GM21619 (cell line): Measurements from ENCODE around the gene PSTPIP1.

ENCODE experiments used
- ATAC-seq: cut with Tn5 transposase; IDR thresholded peaks from one replicate; pipeline ENCODE4 v1.9.1; 2021; ENCODE audit not compliant: unreplicated experiment

PSTPIP1 gene

DNA sequence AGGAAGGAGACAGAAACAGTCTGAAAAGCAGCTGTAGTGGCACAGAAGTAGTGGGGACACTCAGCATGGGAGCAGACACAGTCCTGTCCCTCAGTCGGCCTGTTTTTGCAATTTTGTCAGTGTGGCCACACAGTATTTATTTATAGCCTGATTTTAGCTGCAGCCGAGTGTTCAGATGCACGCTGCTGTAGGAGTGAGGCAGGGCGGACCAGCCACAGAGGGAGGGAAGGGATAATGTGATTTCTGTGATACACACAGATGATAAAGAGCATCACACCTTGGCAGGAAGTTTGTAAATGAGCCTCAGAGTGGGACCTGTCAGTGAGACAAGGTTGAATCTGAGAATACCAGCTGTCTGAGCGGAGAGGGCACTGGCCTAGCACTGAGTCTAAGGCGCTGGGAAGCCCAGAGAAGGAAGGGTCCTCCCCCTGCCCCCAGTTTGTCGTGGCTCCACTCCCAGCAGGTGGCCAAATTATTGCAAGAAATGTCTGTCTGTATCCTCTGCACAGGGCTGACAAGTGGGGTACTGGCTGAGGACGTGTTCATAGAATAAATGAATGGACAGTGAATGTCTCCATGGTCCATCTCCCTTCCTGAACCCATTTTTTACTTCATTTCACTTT, 3.8 kb downstream of the PSTPIP1 start:
- ATAC-seq, result no peak

GRCh38 chr15:76999996-77000395, 5.1 kb downstream of the PSTPIP1 start:
- no peak for ATAC-seq

- no peak for ATAC-seq
Measured at GRCh38 chr15:77001351-77001750, 6.4 kb downstream of the PSTPIP1 start.

DNA sequence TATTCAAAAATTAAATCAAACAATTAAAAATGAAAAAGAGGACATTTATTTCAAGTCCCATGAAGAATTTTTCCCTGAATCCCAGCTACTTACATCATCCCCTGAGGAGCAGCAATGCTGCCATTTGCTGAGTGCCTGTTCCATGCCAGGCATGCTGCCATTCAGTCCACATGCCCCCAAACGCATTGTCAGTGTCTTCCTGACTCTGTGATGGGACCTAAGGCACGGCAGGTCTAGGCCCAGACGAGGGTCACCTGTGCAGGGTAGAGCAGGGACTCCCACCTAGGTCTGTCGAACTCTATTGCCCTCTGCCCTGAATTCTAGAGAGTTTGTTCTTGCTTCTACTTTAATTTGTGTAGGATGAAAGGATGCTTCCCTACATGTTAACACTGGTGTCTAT, 7.0 kb downstream of the PSTPIP1 start:
- no peak for ATAC-seq

DNA sequence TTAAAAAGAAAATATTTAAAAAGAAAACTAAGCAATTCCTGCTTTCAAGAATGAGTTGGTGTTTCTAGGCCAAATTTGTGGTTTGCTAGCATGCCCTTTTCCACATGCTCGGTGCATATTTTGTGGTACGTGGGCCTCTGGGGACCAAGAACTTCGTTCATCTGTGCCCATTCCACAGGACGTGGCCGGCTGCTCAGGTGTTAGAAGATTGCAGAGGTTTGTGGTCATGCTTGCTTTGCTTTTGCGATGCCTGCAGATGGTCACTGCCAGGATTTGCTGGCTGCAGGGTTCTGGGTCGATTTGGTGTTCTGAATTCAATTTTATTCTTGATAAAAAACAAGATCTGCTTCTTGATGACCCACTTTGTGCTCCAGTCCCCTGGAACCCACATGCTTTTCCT, 7.5 kb downstream of the PSTPIP1 start:
- ATAC-seq, result no peak

- no peak for ATAC-seq
Measured at GRCh38 chr15:77002954-77003912, 8.3 kb downstream of the PSTPIP1 start.

DNA sequence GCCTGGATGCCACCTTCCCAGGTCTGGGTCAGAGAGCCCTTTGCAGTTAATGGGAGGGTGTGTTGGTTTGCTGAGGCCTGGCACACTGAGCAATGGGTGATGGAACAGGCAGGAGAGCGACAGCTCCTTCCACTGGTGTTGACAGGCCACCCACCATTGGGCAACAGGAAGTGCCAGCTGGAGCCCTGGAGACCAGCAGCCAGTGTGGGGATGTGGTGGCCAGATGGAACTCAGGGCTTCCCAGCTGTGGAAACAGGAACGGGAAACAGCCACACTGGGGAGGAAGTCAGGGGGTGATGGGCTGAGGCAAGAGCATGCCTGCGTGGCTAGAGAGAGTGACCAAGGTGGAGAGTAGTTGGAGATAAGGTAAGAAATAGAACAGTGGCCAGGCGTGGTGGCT, 9.3 kb downstream of the PSTPIP1 start:
- ATAC-seq, result no peak

DNA sequence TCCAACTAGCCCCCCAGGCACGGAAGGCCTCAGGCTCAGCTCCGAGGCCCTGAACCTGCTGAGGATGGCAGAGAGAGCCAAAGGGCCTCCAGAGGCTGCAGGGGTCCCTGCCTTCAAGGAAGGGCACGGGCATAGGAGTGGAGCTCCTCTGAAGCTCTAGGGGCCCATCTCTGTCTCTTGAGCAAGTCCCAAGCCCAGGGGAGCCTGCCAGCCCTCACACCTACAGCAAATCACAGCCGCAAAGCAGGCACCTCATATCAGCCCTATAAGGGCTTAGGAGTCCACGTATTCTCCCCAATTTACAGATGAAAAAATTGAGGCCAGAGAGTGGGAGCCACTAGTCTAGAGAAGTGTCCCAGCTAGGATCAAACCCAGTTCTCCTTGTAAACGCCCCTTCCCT, 14.2 kb downstream of the PSTPIP1 start:
- no peak for ATAC-seq

GRCh38 chr15:77009646-77010311, 14.9 kb downstream of the PSTPIP1 start:
- ATAC-seq, result no peak

- no peak for ATAC-seq
Measured at GRCh38 chr15:77010312-77010686, 15.4 kb downstream of the PSTPIP1 start.

GRCh38 chr15:77010857-77011256, 15.9 kb downstream of the PSTPIP1 start:
- no peak for ATAC-seq

- ATAC-seq, result no peak
Measured at GRCh38 chr15:77012117-77012712, 17.3 kb downstream of the PSTPIP1 start.

GRCh38 chr15:77012868-77013267, 17.9 kb downstream of the PSTPIP1 start:
- no peak for ATAC-seq

DNA sequence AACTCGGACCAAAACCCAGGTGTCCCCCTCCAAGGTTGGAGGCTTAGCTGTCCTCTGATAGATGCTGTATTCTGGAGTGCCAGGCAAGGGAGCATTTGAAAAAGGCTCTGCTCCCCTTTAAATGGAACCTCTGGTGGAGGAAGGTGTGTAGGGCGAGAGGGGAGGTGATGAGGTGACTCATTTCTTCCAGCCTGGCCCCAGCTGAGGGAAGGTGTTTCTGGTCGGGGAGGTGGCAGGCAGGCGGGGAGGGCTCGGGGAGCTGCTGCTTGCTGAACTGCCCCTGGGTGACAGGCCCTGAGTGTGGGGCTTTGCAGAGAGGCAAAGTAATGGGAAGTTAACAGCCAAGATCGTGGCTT, 18.8 kb downstream of the PSTPIP1 start:
- peak; percentile 48 for ATAC-seq

DNA sequence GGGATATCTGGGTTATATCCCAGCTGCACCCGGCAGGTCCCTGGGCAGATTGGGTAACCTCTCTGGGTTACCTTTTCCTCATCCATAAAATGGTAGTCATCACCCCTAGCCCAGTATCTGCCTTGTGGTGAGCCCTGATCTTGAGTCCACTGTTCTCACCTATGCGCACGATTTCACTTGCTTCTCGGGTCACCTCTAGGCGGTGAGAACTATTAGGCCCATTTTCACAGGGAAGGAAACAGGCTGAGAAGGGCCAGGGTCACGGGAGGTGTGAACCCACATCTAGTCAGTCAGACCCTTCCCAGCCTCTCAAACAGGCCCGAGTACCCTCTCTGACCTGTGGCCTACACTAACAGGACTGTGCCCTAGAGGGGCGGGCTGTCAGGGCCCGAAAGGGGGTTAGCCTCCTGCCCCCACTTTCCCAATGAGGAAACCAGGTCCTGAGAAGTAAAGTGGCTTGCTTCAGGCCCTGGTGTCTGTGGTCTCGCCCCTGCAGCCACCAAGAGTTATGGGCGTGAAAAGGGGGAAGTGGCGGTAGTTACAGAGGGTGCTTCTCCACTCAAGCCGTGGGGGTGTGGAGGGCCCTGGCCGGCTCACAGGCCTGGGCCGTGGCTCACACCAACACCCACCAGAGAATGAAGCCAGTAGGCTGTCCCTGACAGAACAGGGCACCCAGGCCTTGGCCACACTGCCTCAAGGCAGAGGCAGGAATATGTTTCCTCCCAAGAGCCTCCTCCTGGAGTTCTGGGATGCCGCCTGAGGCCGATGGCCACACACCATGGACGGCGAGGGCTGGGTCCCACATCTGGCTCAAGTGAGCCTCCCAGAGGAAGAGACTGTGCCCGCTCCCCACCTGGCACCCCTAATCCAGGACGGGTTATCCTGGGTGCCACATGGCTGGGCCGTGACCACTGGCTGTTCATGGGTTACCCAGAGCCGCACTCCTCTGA, 19.5 kb downstream of the PSTPIP1 start:
- peak; percentile 40 for ATAC-seq

GRCh38 chr15:77015646-77016320, 20.9 kb downstream of the PSTPIP1 start:
- ATAC-seq, result no peak

DNA sequence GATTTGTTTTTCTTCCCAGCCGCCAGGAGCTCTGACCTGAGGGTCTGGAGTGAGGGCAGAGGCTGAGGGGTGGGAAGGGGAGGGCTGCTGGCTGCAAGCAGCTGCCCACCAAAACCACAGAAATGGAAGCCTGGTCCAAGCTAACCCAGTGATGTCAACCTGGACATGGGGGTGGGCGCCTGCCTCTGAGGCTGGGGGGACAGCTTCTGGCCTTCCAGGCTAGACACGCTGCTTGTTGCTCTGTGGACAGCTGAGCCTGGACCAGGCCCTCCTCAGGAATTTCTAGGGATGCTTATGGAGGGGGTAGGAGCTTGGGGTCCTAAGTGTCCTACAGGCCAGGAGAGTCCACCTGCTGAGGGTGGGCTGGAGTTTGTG, 21.4 kb downstream of the PSTPIP1 start:
- no peak for ATAC-seq

GRCh38 chr15:77017091-77017660, 22.2 kb downstream of the PSTPIP1 start:
- ATAC-seq, result no peak
